B cell (primary cell): ENCODE measurements around the gene PLEKHG3.

Experiments used
- CTCF ChIP-seq: fragments of 200-600 bp; IDR thresholded peaks from one replicate; pipeline ENCODE4 v1.8.0; 2022; ENCODE audit warnings: antibody characterized with exemption, mild to moderate bottlenecking
- EZH2 ChIP-seq: IDR thresholded peaks from 2 replicates; pipeline ENCODE4 v1.6.1; 2012; ENCODE audit warnings: borderline replicate concordance, low read depth, mild to moderate bottlenecking, moderate library complexity, low read length; ENCODE audit not compliant: insufficient read depth, poor library complexity, severe bottlenecking

DNA sequence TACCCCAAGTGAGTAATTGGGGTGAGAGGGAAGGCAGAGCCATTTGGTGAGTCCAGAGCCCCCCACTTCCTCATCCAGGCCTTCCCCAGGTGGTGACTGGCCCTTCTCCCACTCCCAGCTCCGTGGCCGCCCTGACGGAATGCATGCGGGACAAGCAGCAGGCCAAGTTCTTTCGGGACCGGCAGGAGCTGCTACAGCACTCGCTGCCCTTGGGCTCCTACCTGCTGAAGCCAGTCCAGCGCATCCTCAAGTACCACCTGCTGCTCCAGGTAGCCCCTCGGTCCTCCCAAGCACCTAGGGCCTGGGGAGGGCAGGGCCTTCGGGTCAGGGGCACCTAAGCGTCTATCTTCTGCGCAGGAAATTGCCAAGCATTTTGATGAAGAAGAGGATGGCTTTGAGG, 26.5 kb downstream of the PLEKHG3 start:
- no peak for TF ChIP-seq CTCF
- TF ChIP-seq EZH2 = no peak
